ENCODE measurements around the gene BMPR2.
"Not testable (repeated sequence)": the region's sequence is repeated elsewhere in the genome, so short reads cannot be mapped to it uniquely, and the experiment has no call there.

Gene BMPR2

DNA sequence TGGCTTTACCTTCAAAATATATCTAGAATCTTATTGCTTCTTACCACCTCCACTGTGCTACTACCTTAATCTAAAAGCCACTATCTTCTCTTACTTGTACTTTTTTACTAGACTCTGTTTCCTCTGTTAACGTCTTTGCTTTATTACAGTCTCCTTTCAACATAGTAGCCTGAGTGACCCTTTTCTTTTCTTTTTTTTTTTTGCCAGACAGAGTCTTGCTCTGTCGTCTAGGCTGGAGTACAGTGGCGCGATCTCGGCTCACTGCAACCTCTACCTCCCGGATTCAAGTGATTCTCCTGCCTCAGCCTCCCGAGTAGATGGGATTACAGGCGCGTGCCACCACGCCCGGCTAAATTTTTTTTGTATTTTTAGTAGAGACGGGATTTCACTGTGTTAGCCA is 10.4 kb downstream of the BMPR2 start:
- not testable (repeated sequence) for DNase-seq

GRCh38 chr2:202387608-202388342 is 11.6 kb downstream of the BMPR2 start:
- no peak for DNase-seq

DNA sequence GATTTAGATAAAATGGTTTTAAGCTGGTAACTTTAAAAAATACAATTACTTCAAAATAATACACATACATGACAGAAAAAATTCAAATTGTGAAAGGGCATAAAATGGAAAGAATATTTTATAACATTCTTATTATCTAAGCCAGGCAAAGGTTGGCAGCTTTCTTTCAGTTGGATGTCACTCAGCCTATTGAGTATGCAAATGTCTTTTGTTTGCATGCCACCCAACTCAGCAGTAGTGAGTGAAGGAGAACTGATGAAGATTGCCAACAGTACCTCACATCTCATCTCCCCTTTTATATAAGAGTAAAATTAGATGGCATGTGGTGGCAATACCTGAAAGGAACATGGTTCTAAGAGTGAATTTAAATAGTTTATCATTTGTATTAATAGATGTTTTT is 24.8 kb downstream of the BMPR2 start:
- DNase-seq: no peak

DNA sequence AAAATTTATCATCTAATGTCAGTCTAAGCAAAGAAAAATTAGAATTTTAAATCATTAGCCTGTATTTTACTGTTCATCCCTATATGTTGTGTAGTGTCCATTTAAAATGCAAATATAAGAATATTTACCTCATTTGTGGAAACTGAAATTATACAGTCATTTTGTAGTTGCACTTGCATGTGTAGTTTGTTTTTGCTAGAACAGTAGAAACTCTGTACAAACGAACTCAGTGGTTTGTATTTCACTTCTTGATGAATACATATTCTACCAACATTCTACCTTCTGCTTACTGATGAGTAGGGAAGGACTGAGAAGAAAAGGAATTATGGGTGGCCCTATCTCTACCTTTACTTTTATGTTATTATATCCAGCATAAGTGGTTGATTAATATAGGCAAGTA is 29.7 kb downstream of the BMPR2 start:
- no peak for DNase-seq

GRCh38 chr2:202406445-202406978 is 30.4 kb downstream of the BMPR2 start:
- DNase-seq: no peak

DNA sequence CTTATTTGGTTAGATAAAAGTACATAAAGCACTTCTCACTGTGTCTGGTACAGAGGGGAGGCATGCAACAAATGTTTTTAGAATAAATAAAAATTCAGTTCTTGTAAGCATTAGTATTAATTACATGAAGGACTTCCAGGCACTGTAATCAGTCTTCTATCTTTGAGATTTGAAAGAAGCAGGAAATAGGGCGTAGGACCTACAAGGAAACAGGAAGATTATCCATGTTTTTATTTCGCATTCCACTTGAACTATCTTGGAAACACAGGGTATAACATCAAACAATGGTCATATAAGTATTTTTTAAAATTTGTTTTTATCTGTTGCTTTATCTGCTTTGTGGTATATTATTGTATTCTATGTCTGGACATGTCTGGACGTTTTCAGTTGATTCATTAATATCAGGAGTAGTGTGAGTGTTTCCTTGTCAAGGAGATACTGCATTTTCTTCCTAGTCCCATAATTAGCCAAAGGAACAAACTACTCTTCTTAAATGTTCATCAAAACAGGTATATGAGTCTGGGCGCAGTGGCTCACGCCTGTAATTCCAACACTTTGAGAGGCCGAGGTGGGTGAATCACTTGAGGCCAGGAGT is 32.5 kb downstream of the BMPR2 start:
- no peak for DNase-seq

- no peak for DNase-seq
These were observed 34.0 kb downstream of the BMPR2 start for GRCh38 chr2:202410092-202410491.

DNA sequence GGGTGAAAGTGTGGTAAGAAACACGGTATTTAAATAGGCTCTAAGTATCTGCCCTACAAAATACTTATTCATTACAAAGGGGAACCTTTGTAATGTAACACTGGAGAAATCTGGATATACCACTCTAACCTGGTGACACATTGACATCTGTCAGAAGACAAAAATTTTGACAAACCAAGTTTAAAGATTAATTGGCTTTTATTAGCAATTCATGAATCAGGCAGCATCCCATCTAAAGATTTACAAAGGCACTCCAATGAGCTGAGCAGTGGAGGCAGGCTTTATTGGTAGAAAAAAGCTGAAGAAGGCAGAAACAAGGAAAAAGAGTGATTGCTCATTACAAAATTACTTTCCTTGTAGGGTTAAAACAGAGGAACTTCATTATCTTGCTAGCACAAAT is 35.0 kb downstream of the BMPR2 start:
- DNase-seq: no peak

DNA sequence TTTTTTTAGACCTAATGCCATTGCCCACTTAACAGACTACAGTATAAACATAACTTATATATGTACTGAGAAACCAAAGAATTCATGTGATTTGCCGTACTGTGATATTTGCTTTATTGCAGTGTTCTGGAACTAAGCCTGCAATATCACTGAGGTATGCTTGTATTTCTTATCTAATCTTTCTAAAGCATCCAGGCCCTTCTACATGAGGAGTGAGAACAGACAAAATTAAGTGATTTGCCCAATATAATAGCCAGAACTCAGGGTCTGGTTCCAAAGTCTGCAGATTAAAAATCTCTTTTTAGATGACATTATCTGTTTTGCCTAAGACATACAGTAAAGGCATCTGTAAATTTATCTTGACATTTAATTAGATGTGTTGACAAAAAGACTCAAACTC is 41.9 kb downstream of the BMPR2 start:
- no peak for DNase-seq

GRCh38 chr2:202418511-202418910 is 42.4 kb downstream of the BMPR2 start:
- DNase-seq: no peak

DNA sequence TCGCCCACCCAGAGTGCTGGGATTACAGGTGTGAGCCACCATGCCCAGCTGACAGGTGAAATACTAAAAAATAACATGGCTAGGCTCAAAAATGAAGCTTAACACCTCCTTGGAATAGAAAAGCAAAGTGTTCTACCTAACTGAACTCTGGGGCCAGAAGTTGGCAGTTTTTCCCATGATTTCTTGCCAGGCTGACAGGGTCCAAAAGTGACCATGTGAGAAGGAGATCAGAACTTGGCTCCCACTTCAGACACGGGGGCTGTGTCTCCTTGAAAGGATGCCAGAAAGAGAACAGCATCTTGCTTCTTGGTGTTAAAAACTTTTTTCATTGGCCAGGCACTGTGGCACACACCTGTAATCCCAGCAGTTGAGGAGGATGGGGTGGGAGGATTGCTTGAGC is 47.0 kb downstream of the BMPR2 start:
- DNase-seq: no peak

DNA sequence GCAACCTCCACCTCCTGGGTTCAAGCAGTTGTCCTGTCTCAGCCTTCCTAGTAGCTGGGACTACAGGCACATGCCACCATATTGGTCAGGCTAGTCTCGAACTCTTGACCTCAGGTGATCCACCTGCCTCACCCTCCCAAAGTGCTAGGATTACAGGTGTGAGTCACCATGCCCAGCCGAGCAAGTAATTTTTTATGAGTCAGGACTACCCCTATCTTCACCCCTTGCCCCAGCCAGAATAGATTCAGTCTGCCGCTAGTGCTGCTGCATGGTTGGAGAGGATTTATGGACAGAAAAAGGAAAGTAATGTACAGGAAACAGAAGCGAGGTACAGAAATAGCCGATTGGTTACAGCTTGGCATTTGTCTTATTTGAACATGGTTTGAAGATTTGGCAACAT is 48.9 kb downstream of the BMPR2 start:
- DNase-seq: no peak

GRCh38 chr2:202426751-202427150 is 50.6 kb downstream of the BMPR2 start:
- DNase-seq: no peak

DNA sequence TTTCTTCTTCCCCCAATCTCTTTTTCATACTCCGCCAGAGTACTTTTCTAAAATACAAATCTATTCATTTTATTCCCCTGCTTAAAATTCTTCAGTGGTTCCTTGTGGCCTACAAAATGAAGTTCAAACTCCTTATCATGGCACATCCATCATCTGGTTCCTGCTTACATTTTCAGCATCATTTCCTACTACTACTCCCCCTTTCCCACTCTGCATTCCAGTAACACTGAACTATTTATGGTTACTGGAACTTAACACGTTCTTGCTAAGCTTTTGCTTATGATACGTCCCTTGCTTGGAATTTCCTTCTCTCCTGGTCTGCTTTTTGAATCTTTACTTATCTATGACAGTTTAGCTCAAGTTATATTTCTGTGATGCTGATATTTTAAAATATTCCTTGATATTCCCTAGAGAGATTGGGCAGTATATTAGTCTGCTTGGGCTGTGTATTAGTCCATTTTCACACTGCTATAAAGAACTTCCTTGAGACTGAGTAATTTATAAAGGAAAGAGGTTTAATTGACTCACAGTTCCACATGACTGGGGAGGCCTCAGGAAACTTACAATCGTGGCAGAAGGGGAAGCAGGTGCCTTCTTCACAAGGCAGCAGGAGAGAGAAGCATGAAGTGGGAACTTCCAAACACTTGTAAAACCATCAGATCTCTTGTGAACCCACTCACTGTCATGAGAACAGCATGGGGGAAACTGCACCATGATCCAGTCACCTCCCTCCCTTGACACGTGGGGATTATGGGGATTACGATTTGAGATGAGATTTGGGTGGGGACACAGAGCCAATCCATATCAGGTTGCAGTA is 53.2 kb downstream of the BMPR2 start:
- DNase-seq: no peak

- no peak for DNase-seq
These were observed 56.6 kb downstream of the BMPR2 start for GRCh38 chr2:202432776-202433175.

DNA sequence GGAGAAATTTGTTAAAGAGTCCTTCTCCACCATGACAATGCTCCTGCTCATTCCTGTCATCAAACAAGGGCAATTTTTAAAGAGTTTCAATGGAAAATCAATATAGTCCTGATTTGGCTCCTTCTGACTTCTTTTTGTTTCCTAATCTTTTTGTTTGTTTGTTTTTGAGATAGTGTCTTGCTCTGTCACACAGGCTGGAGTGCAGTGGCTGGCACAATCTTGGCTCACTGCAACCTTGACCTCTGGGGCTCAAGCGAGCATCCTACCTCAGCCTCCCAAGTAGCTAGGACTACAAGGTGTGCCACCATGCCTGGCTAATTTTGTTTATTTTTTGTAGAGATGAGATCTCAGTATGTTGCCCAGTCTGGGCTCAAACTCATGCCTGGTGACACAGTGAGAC is 58.3 kb downstream of the BMPR2 start:
- DNase-seq: no peak

GRCh38 chr2:202436626-202437025 is 60.5 kb downstream of the BMPR2 start:
- DNase-seq: no peak

DNA sequence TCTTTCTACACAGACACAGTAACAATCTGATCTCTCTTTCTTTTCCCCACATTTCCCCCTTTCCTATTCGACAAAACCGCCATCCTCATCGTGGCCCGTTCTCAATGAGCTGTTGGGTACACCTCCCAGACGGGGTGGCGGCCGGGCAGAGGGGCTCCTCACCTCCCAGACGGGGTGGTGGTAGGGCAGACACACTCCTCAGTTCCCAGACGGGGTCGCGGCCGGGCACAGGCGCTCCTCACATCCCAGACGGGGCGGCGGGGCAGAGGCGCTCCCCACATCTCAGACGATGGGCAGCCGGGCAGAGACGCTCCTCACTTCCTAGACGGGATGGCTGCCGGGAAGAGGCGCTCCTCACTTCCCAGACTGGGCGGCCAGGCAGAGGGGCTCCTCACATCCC is 64.0 kb downstream of the BMPR2 start:
- DNase-seq: not testable (repeated sequence)

DNA sequence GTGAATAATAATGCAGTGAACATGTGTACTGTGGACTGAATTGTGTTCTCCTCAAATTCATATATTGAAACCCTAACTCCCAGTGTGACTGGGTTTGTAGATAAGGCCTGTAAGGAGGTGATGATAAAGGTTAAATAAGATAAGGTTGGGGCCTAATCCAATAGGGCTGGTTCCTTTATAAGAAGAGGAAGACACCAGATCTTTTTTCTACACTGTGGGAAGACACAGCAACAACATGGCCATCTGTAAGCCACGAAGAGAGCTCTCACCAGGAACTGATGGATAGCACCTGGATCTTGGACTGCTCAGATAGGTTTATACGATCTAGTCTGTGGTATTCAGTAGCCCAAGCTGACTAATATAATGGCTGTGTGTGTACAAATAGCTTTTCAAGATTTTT is 66.8 kb downstream of the BMPR2 start:
- no peak for DNase-seq

GRCh38 chr2:202444000-202444399 is 67.9 kb downstream of the BMPR2 start:
- no peak for DNase-seq

- no peak for DNase-seq
These were observed 73.2 kb downstream of the BMPR2 start for GRCh38 chr2:202449344-202449743.

DNA sequence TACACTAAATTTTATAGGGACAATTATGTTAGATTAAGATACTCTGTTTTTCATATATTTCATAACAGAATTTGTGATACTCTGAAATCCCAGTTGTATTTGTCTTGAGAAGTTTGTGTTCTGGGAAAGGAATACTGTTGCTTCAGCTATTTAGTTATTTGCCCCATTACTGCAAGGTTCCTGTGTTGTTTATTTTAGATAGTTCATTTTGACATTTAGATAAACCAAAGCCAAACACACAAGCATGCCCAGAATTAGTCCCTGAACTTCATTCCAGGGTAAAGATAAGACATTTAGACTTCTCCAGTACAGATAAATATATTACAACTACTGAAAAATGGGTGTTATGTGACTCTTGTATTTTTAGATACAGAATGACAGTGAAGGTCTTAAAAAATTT is 74.7 kb downstream of the BMPR2 start:
- no peak for DNase-seq

DNA sequence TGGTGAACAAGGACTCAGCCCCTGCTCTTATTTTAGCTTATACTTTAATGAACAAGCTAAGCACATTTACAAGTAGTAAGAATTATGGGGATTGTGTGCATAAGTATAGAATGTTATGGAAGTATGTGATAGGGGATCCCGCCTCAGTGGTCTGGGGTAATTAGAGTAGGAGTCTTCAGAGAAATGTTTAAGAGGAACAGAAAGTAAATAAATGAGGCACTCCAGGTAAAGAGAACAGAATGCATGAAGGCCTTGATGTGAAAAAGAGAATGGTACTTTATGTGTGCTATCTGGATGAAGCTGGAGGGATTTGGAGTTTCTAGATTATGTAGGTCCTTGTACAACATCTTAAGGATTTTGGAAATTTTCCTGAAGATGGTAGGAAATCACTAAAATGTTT is 76.6 kb downstream of the BMPR2 start:
- no peak for DNase-seq

DNA sequence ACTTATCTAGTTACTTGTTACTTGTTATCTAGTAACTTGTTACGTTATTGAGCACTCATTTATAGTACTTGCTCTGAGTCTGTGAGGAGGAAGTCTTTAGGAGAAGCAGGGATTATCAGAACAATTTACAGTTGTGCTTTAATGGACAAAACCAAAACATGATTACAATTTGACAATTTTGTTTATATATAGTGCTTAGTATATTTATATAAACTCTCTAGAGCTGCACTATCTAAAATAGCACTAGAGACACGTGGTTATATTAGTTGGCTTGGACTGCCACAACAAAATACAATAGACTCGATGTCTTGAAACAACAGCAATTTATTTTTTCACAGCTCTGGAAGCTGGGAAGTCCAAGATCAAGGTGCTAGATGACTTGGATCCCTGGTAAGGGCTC is 78.4 kb downstream of the BMPR2 start:
- DNase-seq: no peak
